ENCODE results near the gene EEA1.
"Not testable (repeated sequence)": the region's sequence is repeated elsewhere in the genome, so short reads cannot be mapped to it uniquely, and the experiment has no call there.

EEA1 gene

GRCh38 chr12:92756898-92757596 lies 172.0 kb downstream of the EEA1 start:
- Mint-ChIP-seq H3K27me3 (ENCODE audit: low read depth) (no peaks in the 10 kb centered on the region), H3K27ac (peak overlapping the region in 2 of 3 experiments; percentile 45 to 47), H3K4me3 (no peak overlapping the region), H3K4me1 (peaks cover 40% of the 10 kb centered on the region), H3K36me3 (ENCODE audit: low read depth) (no peaks in the 10 kb centered on the region), H3K9me3 (peaks cover 3% of the 10 kb centered on the region)
- no peak for TF ChIP-seq CTCF (IDR thresholded peaks at IDR 0.05; ENCODE audit: unreplicated experiment in 3 of 3)

GRCh38 chr12:92753976-92754885 lies 174.9 kb downstream of the EEA1 start:
- Mint-ChIP-seq H3K27ac (peak overlapping the region in 2 of 3 experiments; percentile 45 to 77), H3K9me3 (peaks cover 3% of the 10 kb centered on the region), H3K36me3 (ENCODE audit: low read depth) (no peaks in the 10 kb centered on the region), H3K4me1 (peaks cover 33% of the 10 kb centered on the region), H3K27me3 (ENCODE audit: low read depth) (no peaks in the 10 kb centered on the region), H3K4me3 (no peak overlapping the region)
- TF ChIP-seq CTCF (IDR thresholded peaks at IDR 0.05; ENCODE audit: unreplicated experiment in 3 of 3), result no peak

- H3K9me3 Mint-ChIP-seq; H3K4me3 Mint-ChIP-seq; H3K36me3 Mint-ChIP-seq (ENCODE audit: low read depth); H3K27me3 Mint-ChIP-seq (ENCODE audit: low read depth); H3K27ac Mint-ChIP-seq: not testable (repeated sequence)
- H3K4me1 Mint-ChIP-seq, result peaks cover 27% of the 10 kb centered on the region
Observed at GRCh38 chr12:92749691-92750090, 179.4 kb downstream of the EEA1 start.

GRCh38 chr12:92747151-92747550 lies 181.9 kb downstream of the EEA1 start:
- H3K4me3 Mint-ChIP-seq, result no peak overlapping the region
- H3K9me3 Mint-ChIP-seq, result no peaks in the 10 kb centered on the region
- no peaks in the 10 kb centered on the region for H3K36me3 Mint-ChIP-seq (ENCODE audit: low read depth)
- peak overlapping the region in 1 of 3 experiments; percentile 80 for H3K27ac Mint-ChIP-seq
- peaks cover 19% of the 10 kb centered on the region for H3K4me1 Mint-ChIP-seq
- TF ChIP-seq CTCF (IDR thresholded peaks at IDR 0.05; ENCODE audit: unreplicated experiment in 3 of 3), result no peak
- H3K27me3 Mint-ChIP-seq (ENCODE audit: low read depth), result no peaks in the 10 kb centered on the region

GRCh38 chr12:92745856-92746550 lies 183.1 kb downstream of the EEA1 start:
- Mint-ChIP-seq H3K27me3 (ENCODE audit: low read depth) (no peaks in the 10 kb centered on the region), H3K4me1 (peaks cover 19% of the 10 kb centered on the region), H3K27ac (peak overlapping the region in 2 of 3 experiments; percentile 41 to 80), H3K36me3 (ENCODE audit: low read depth) (no peaks in the 10 kb centered on the region), H3K4me3 (no peak overlapping the region), H3K9me3 (no peaks in the 10 kb centered on the region)
- no peak for TF ChIP-seq CTCF (IDR thresholded peaks at IDR 0.05; ENCODE audit: unreplicated experiment in 3 of 3)

- Mint-ChIP-seq H3K4me3 (no peak overlapping the region), H3K9me3 (no peaks in the 10 kb centered on the region), H3K27ac (no peak overlapping the region), H3K4me1 (peaks cover 32% of the 10 kb centered on the region), H3K36me3 (ENCODE audit: low read depth) (no peaks in the 10 kb centered on the region), H3K27me3 (ENCODE audit: low read depth) (no peaks in the 10 kb centered on the region)
- TF ChIP-seq CTCF (IDR thresholded peaks at IDR 0.05; ENCODE audit: unreplicated experiment in 3 of 3), result no peak
Observed at GRCh38 chr12:92743026-92743425, 186.1 kb downstream of the EEA1 start.

Measured in nephron (organoid).